ENCODE data around the gene SECISBP2. TPM values are rescaled to one million over a fixed set of nuclear protein-coding genes. Genes with fewer than 3 reads are reported as not detected.

Gene SECISBP2
- total and polyA plus RNA-seq, 2 of the 13 experiments (the other 11 are each of a cell fraction or from before 2014, with no cell fraction given): 32.4 to 38.0 TPM

- TF ChIP-seq DMTF1 (CRISPR knock-in tag; IDR thresholded peaks at IDR 0.05): no peak
- no peak for TF ChIP-seq ZEB1 (IDR thresholded peaks at IDR 0.05; ENCODE audit: insufficient replicate concordance, low read depth)
- TF ChIP-seq AFF4 (CRISPR knock-in tag; IDR thresholded peaks at IDR 0.05): no peak
- no peak for TF ChIP-seq PCBP2 (optimal IDR thresholded peaks at IDR 0.05; ENCODE audit: low read depth, low read length, poor library complexity, severe bottlenecking)
- peak; percentile 47 for TF ChIP-seq ZNF883 (CRISPR knock-in tag; IDR thresholded peaks at IDR 0.05; ENCODE audit: not compliant biosample characterization)
- peak; percentile 77; the same call in 1 of the 2 replicates for TF ChIP-seq HNRNPL (IDR thresholded peaks at IDR 0.05; ENCODE audit: low read depth, low read length)
- no peak for TF ChIP-seq ARNTL (CRISPR knock-in tag; IDR thresholded peaks at IDR 0.05)
- 0 out of 2 replicates have a peak, but pooled peaks have one; percentile 51 for TF ChIP-seq ELF4 (CRISPR knock-in tag; IDR thresholded peaks at IDR 0.05; ENCODE audit: borderline replicate concordance)
- TF ChIP-seq HCFC1 (IDR thresholded peaks at IDR 0.05; ENCODE audit: low read depth, low read length): peak; percentile 41; the same call in 1 of the 2 replicates
- peak; percentile 95 for TF ChIP-seq ZFX (CRISPR knock-in tag; IDR thresholded peaks at IDR 0.05; ENCODE audit: low read depth)
- TF ChIP-seq KDM3A (CRISPR knock-in tag; IDR thresholded peaks at IDR 0.05; ENCODE audit: low read depth): no peak
- TF ChIP-seq ZNF709 (CRISPR knock-in tag; IDR thresholded peaks at IDR 0.05): peak; percentile 59; the same call in 1 of the 2 replicates
- TF ChIP-seq ZNF614 (CRISPR knock-in tag; IDR thresholded peaks at IDR 0.05; ENCODE audit: borderline replicate concordance): 0 out of 2 replicates have a peak, but pooled peaks have one; percentile 21
- TF ChIP-seq ZNF776 (CRISPR knock-in tag; IDR thresholded peaks at IDR 0.05): peak; percentile 40; the same call in 1 of the 2 replicates
- TF ChIP-seq ZNF431 (CRISPR knock-in tag; IDR thresholded peaks at IDR 0.05; ENCODE audit: borderline replicate concordance, low read depth): 0 out of 2 replicates have a peak, but pooled peaks have one; percentile 49
- TF ChIP-seq LBX2 (CRISPR knock-in tag; IDR thresholded peaks at IDR 0.05; ENCODE audit: borderline replicate concordance): peak; percentile 71; the same call in 1 of the 2 replicates
- TF ChIP-seq IKZF5 (CRISPR knock-in tag; IDR thresholded peaks at IDR 0.05): peak; percentile 55; the same call in 1 of the 2 replicates
- no peak for TF ChIP-seq NBN (conservative IDR thresholded peaks at IDR 0.05)
- no peak for TF ChIP-seq ZNF775 (CRISPR knock-in tag; IDR thresholded peaks at IDR 0.05; ENCODE audit: borderline replicate concordance)
- peak; percentile 61; the same call in 1 of the 2 replicates for TF ChIP-seq ZNF343 (CRISPR knock-in tag; IDR thresholded peaks at IDR 0.05)
- no peak for TF ChIP-seq SSRP1 (CRISPR knock-in tag; IDR thresholded peaks at IDR 0.05)
- no peak; the same call in 1 of the 2 replicates for TF ChIP-seq RFX1 (IDR thresholded peaks at IDR 0.05)
Observed at GRCh38 chr9:89310475-89311345, 7.6 kb upstream of the SECISBP2 start, which contains the start of gene CKS2 (continued).
